Breast epithelium (tissue), 3 donors: ENCODE data around the gene FAM9B.

ENCODE experiments used
- POLR2A ChIP-seq: fragments of 450-650 bp; IDR thresholded peaks from one replicate; pipeline ENCODE4 v1.6.1; 2016; ENCODE audit warnings: antibody characterized with exemption, mild to moderate bottlenecking, moderate library complexity
- POLR2AphosphoS5 ChIP-seq, 3 donors: sonication (generic); formaldehyde crosslinking; IDR thresholded peaks; one replicate each; pipeline ENCODE4 v1.6.1; 2017; ENCODE audit warnings: antibody characterized with exemption in 3 of 3

DNA sequence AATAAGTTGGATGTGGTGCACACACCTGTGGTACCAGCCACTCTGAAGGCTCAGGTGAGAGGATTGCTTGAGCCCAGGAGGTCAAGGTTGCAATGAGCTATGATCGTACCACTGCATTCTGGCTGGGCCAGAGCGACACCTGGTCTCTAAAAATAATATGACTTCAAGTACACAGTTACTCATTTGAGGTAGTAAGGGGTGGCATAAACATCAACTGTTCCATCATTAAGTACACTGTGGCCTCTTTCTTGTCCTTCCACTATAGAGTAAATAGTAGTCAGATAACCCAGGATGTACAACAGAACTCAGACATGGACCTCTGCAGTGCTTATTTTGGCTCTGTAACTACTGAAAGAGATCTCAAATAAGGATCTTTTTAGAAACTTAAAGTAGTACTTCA lies 10.6 kb downstream of the FAM9B start:
- TF ChIP-seq POLR2A (no peak), POLR2AphosphoS5 (IDR thresholded peaks at IDR 0.05) (no peak)
